H9 (cell line): Measurements from ENCODE around the gene TMEM59L. TPM values are rescaled to one million over a fixed set of nuclear protein-coding genes. Genes with fewer than 3 reads are reported as not detected.

Experiments used
- DNase-seq: peaks from one replicate; pipeline ENCODE4 v3.0.0-alpha.2; 2017
- H2AFZ ChIP-seq: one replicate; pipeline ENCODE4 v1.6.1; 2013; ENCODE audit warnings: mild to moderate bottlenecking, low read length, control low read depth, moderate library complexity
- H2AK5ac ChIP-seq: 2 replicates; pipeline ENCODE4 v1.6.1; 2013; ENCODE audit warnings: low read length, control low read depth, mixed read lengths; ENCODE audit not compliant: insufficient read length
- H2BK120ac ChIP-seq: one replicate; pipeline ENCODE4 v1.6.1; 2013; ENCODE audit warnings: low read depth, mild to moderate bottlenecking, low read length, control low read depth, inconsistent platforms; ENCODE audit not compliant: poor library complexity, severe bottlenecking
- H2BK12ac ChIP-seq: 2 replicates; pipeline ENCODE4 v1.6.1; 2013; ENCODE audit warnings: low read length, control low read depth, mixed read lengths, low read depth; ENCODE audit not compliant: insufficient read length
- H2BK15ac ChIP-seq: 2 replicates; pipeline ENCODE4 v1.6.1; 2013; ENCODE audit warnings: low read depth, low read length, control low read depth
- H2BK20ac ChIP-seq: one replicate; pipeline ENCODE4 v1.6.1; 2013; ENCODE audit warnings: low read depth, mild to moderate bottlenecking, low read length, control low read depth, inconsistent platforms; ENCODE audit not compliant: poor library complexity, severe bottlenecking
- H2BK5ac ChIP-seq: 2 replicates; pipeline ENCODE4 v1.6.1; 2013; ENCODE audit warnings: low read length, control low read depth, mixed read lengths; ENCODE audit not compliant: insufficient read length
- H3K14ac ChIP-seq: 2 replicates; pipeline ENCODE4 v1.6.1; 2013; ENCODE audit warnings: low read length, control low read depth; ENCODE audit not compliant: insufficient read depth
- H3K18ac ChIP-seq: 2 replicates; pipeline ENCODE4 v1.6.1; 2013; ENCODE audit warnings: low read depth, mild to moderate bottlenecking, mixed read lengths, low read length, control low read depth; ENCODE audit not compliant: insufficient read length
- H3K23ac ChIP-seq: 2 replicates; pipeline ENCODE4 v1.6.1; 2013; ENCODE audit warnings: low read length, control low read depth, mixed read lengths, low read depth; ENCODE audit not compliant: insufficient read length
- H3K23me2 ChIP-seq: 2 replicates; pipeline ENCODE4 v1.6.1; 2013; ENCODE audit warnings: low read depth, mild to moderate bottlenecking, mixed read lengths, low read length, control low read depth; ENCODE audit not compliant: insufficient read length, poor library complexity, severe bottlenecking
- H3K27ac ChIP-seq: 2 replicates; pipeline ENCODE4 v1.5.1; 2013; ENCODE audit warnings: low read length, control low read depth, mixed read lengths, low read depth; ENCODE audit not compliant: insufficient read length
- H3K27me3 ChIP-seq: 2 replicates; pipeline ENCODE4 v1.6.1; 2013; ENCODE audit warnings: low read length, control low read depth, inconsistent platforms; ENCODE audit not compliant: insufficient read depth
- H3K4ac ChIP-seq: 2 replicates; pipeline ENCODE4 v1.6.1; 2013; ENCODE audit warnings: low read depth, mild to moderate bottlenecking, control low read depth, inconsistent platforms, low read length, moderate library complexity
- H3K4me1 ChIP-seq: 2 replicates; pipeline ENCODE4 v1.6.1; 2013; ENCODE audit warnings: low read length, control low read depth, inconsistent platforms; ENCODE audit not compliant: insufficient read depth
- H3K4me2 ChIP-seq: 2 replicates; pipeline ENCODE4 v1.6.1; 2013; ENCODE audit warnings: low read length, control low read depth, mixed read lengths; ENCODE audit not compliant: insufficient read length, insufficient read depth
- H3K56ac ChIP-seq: 2 replicates; pipeline ENCODE4 v1.6.1; 2013; ENCODE audit warnings: low read depth, mild to moderate bottlenecking, mixed read lengths, low read length, control low read depth; ENCODE audit not compliant: insufficient read length
- H3K79me1 ChIP-seq: 2 replicates; pipeline ENCODE4 v1.6.1; 2013; ENCODE audit warnings: low read depth, mild to moderate bottlenecking, moderate library complexity, low read length, control low read depth, inconsistent platforms; ENCODE audit not compliant: insufficient read depth, poor library complexity, severe bottlenecking
- H3K79me2 ChIP-seq: 2 replicates; pipeline ENCODE4 v1.6.1; 2013; ENCODE audit warnings: low read length, control low read depth, inconsistent platforms; ENCODE audit not compliant: insufficient read depth
- H3K9ac ChIP-seq: 2 replicates; pipeline ENCODE4 v1.6.1; 2013; ENCODE audit warnings: low read length, control low read depth, mixed read lengths; ENCODE audit not compliant: insufficient read length; ENCODE audit errors: extremely low read depth
- H3K9me3 ChIP-seq: one replicate; pipeline ENCODE4 v1.6.1; 2013; ENCODE audit warnings: low read depth, low read length, inconsistent platforms; ENCODE audit not compliant: control insufficient read depth
- H3T11ph ChIP-seq: one replicate; pipeline ENCODE4 v1.6.1; 2013; ENCODE audit warnings: mild to moderate bottlenecking, low read length, control low read depth, inconsistent platforms
- H4K20me1 ChIP-seq: one replicate; pipeline ENCODE4 v1.6.1; 2013; ENCODE audit not compliant: control insufficient read depth, insufficient read length, insufficient read depth
- H4K5ac ChIP-seq: 2 replicates; pipeline ENCODE4 v1.6.1; 2013; ENCODE audit warnings: low read depth, mild to moderate bottlenecking, mixed read lengths, low read length, control low read depth; ENCODE audit not compliant: insufficient read length
- H4K8ac ChIP-seq: replicated peaks from 2 replicates; pipeline ENCODE4 v1.6.1; 2013; ENCODE audit warnings: low read length, control low read depth, mixed read lengths, low read depth; ENCODE audit not compliant: insufficient read length
- H4K91ac ChIP-seq: 2 replicates; pipeline ENCODE4 v1.6.1; 2013; ENCODE audit warnings: low read depth, mild to moderate bottlenecking, moderate library complexity, mixed read lengths, low read length, control low read depth; ENCODE audit not compliant: insufficient read length
- H3K27ac Mint-ChIP-seq, 3 experiments: 2 replicates in 2 of 3; 3 replicates in 1 of 3; pipeline ENCODE4 v1.8.0; 2020 to 2021; ENCODE audit warnings: mixed read lengths in 3 of 3, mild to moderate bottlenecking in 1 of 3, moderate library complexity in 1 of 3
- H3K27me3 Mint-ChIP-seq: 2 replicates; pipeline ENCODE4 v1.8.0; 2021; ENCODE audit warnings: low read depth, mild to moderate bottlenecking, moderate library complexity, mixed read lengths
- H3K36me3 Mint-ChIP-seq, 3 experiments: 2 replicates in 2 of 3; 3 replicates in 1 of 3; pipeline ENCODE4 v1.8.0; 2020 to 2021; ENCODE audit warnings: low read depth in 3 of 3, mixed read lengths in 3 of 3; ENCODE audit not compliant: insufficient read depth in 1 of 3
- H3K4me1 Mint-ChIP-seq, 2 experiments: 2 replicates each; pipeline ENCODE4 v1.8.0; 2020; ENCODE audit warnings: mixed read lengths in 2 of 2
- H3K4me3 Mint-ChIP-seq, 2 experiments: 2 replicates in 1 of 2; 3 replicates in 1 of 2; pipeline ENCODE4 v1.8.0; 2020 to 2021; ENCODE audit warnings: mild to moderate bottlenecking in 2 of 2, mixed read lengths in 2 of 2, moderate library complexity in 1 of 2
- H3K9me3 Mint-ChIP-seq, 2 experiments: 2 replicates in 1 of 2; 3 replicates in 1 of 2; pipeline ENCODE4 v1.8.0; 2020; ENCODE audit warnings: mild to moderate bottlenecking in 2 of 2, mixed read lengths in 2 of 2, moderate library complexity in 1 of 2
- CTCF ChIP-seq: fragments of 200-600 bp; sonication (generic); conservative IDR thresholded peaks from 3 replicates; pipeline ENCODE4 v1.8.0; 2021; ENCODE audit warnings: antibody characterized with exemption, mild to moderate bottlenecking
- WGBS: extraction: QIAGEN DNeasy Blood & Tissue Kit; methylation state at CpG from one replicate; pipeline ENCODE4 v1.1.7; 2013; ENCODE audit warnings: missing lambda C conversion rate, low lambda C conversion rate, mixed read lengths; ENCODE audit not compliant: insufficient read length; ENCODE audit errors: extremely low coverage; 5-methylcytosine and 5-hydroxymethylcytosine counted together
- total RNA-seq: library from RNA; stranded (reverse); gene quantifications from 2 replicates; pipeline ENCODE4 v1.2.1, GENCODE V29; 2021

The TMEM59L gene
- total RNA-seq, 1 experiment from 2014 or later = 12.0 TPM

DNA sequence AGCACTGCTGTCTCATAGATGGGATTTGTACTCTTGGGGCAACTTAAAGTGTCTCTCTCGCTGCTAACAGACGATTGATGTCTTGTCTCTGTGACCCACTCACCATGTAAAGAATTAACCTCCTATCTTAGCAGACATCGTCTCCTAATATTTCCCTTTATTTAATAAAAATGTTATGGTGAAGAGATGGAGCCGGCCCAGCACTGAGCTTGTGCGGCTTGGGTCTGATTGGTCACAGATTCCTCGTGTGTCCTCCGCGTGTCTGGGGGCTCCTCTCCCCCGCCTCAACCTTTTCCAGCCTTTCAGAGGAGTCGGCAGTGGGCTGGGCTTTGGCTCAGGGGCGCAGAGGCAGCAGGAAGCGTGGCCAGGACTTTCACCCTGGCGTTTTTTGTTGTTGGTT lies 57.6 kb downstream of the TMEM59L start:
- Histone ChIP-seq H4K5ac (no peak overlapping the region), H3K23ac (no peak overlapping the region), H3K27me3 (no peaks in the 10 kb centered on the region), H3K27ac (no peak overlapping the region), H3K56ac (no peak overlapping the region), H2BK15ac (no peak overlapping the region), H3K9ac (no peak overlapping the region), H2AFZ (no peak overlapping the region), H2BK12ac (no peak overlapping the region), H3K18ac (no peak overlapping the region), H3K4ac (no peak overlapping the region), H4K91ac (no peak overlapping the region), H4K8ac (no peak overlapping the region), H3K79me2 (no peaks in the 10 kb centered on the region), H2AK5ac (no peak overlapping the region), H2BK120ac (no peak overlapping the region), H2BK20ac (no peak overlapping the region), H3T11ph (no peak overlapping the region), H3K14ac (no peak overlapping the region), H3K79me1 (no peaks in the 10 kb centered on the region), H3K23me2 (no peaks in the 10 kb centered on the region), H3K4me1 (no peaks in the 10 kb centered on the region), H3K4me2 (no peak overlapping the region), H2BK5ac (no peak overlapping the region), H3K9me3 (no peaks in the 10 kb centered on the region), H4K20me1 (no peaks in the 10 kb centered on the region)
- Mint-ChIP-seq H3K36me3 (peaks cover 0 to 20% (median 14%) of the 10 kb centered on the region in 3 experiments; a peak in 5 of 7 replicates), H3K27me3 (no peaks in the 10 kb centered on the region), H3K4me1 (peaks cover 2 to 9% of the 10 kb centered on the region in 2 experiments; a peak in 3 of 4 replicates), H3K27ac (no peak overlapping the region), H3K9me3 (no peaks in the 10 kb centered on the region), H3K4me3 (no peak overlapping the region)
- TF ChIP-seq CTCF = no peak
- no CpG with 5 or more reads among the region's 13 CpGs for WGBS
- no peak for DNase-seq

Other genes starting within 250 kb of the TMEM59L start
- gene GDF15, start 226.7 kb upstream of the TMEM59L start, total RNA-seq = 5.7 and 7.0 TPM in 2 replicates
- 0.18 TPM in 1 of 2 replicates, not detected in the other for gene LRRC25, start 215.2 kb upstream of the TMEM59L start, total RNA-seq
- gene SSBP4, start 193.5 kb upstream of the TMEM59L start, total RNA-seq = 46.1 and 50.0 TPM in 2 replicates
- 241 and 255 TPM in 2 replicates for gene ISYNA1, start 174.7 kb upstream of the TMEM59L start, total RNA-seq
- 15.5 and 17.0 TPM in 2 replicates for gene ELL, start 90.8 kb upstream of the TMEM59L start, total RNA-seq
- 308 and 310 TPM in 2 replicates for gene FKBP8, start 69.3 kb upstream of the TMEM59L start, total RNA-seq
- gene KXD1, start 55.0 kb upstream of the TMEM59L start, total RNA-seq = 138 and 143 TPM in 2 replicates
- gene UBA52, start 41.0 kb upstream of the TMEM59L start, total RNA-seq = 1,265 and 1,276 TPM in 2 replicates
- 72.3 and 79.0 TPM in 2 replicates for gene REX1BD, start 24.1 kb upstream of the TMEM59L start, total RNA-seq
- 13.9 and 16.2 TPM in 2 replicates for gene CRLF1, start 6.1 kb upstream of the TMEM59L start, total RNA-seq
- gene KLHL26, start 24.2 kb downstream of the TMEM59L start, total RNA-seq = 9.8 and 10.7 TPM in 2 replicates
- 19.0 and 19.1 TPM in 2 replicates for gene CRTC1, start 70.8 kb downstream of the TMEM59L start, total RNA-seq
- 0.15 TPM in 1 of 2 replicates, not detected in the other for gene COMP, start 178.4 kb downstream of the TMEM59L start, total RNA-seq
- gene UPF1, start 219.1 kb downstream of the TMEM59L start, total RNA-seq = 83.3 and 85.4 TPM in 2 replicates